Posterior vena cava (tissue), 2 donors: Measurements from ENCODE around the gene ERC2. TPM values are rescaled to one million over a fixed set of nuclear protein-coding genes. Genes with fewer than 3 reads are reported as not detected.

Source experiments
- DNase-seq: peaks from one replicate; pipeline ENCODE4 v3.0.0-alpha.2; 2020; ENCODE audit warnings: low spot score
- intact Hi-C, 2 donors: fragments of 100-400 bp; cut with DNase I; formaldehyde crosslinking; loops; one replicate each; pipeline versions ENCODE4 v1.14.1 to v1.14.2; 2022 to 2023
- microRNA-seq, 2 donors: library from miRNA; unstranded; fragments of <30 nt; microRNA quantifications; one replicate each; pipeline ENCODE4 v1.2.0, GENCODE V29; 2020 to 2021; ENCODE audit warnings: borderline microRNAs expressed in 2 of 2
- total RNA-seq, 2 donors: library from RNA; stranded (reverse); fragmentation: NEBNext Ultra II Directional; extraction: Animal tissue kit (Norgen Biotek cat#: 25700); gene quantifications; one replicate each; pipeline ENCODE4 v1.2.1, GENCODE V29; 2021
- donor health status: DM: yes; HTN: yes; CAD: no.
- donor health status: DM: yes; HTN: yes; CAD: no.

The ERC2 gene
- total RNA-seq, 2 donors from 2014 or later, result 0.14 TPM

- intact Hi-C loops, result no loop called here
- DNase-seq, result no peak
These were observed 1008.4 kb downstream of the ERC2 start for GRCh38 chr3:55459838-55460237.

Small RNAs within 50 kb of the gene (microRNA-seq; reads per million reads assigned to microRNA genes)
- gene MIR3938, result 0 reads per million in 2 donors

Other genes starting within 250 kb of the ERC2 start
- gene CCDC66, start 88.7 kb upstream of the ERC2 start, total RNA-seq, result 10 to 100 TPM; 25.5 to 26.3 TPM
- gene TASOR, start 214.8 kb upstream of the ERC2 start, total RNA-seq, result 10 to 100 TPM; 52.1 to 63.7 TPM